Occipital lobe (tissue), 2 donors: ENCODE data around the gene OR10H4. TPM values are rescaled to one million over a fixed set of nuclear protein-coding genes. Genes with fewer than 3 reads are reported as not detected.
A peak's percentile ranks its signal among the peaks of the same experiment; 100 is the strongest.
"Not testable (repeated sequence)": the region's sequence is repeated elsewhere in the genome, so short reads cannot be mapped to it uniquely, and the experiment has no call there.

Experiments
- DNase-seq: peaks from one replicate; lab custom pipeline; 2025; lab: John Stamatoyannopoulos, UW
- total RNA-seq: library from RNA; depleted of rRNA; stranded (reverse); fragments of >200 nt; gene quantifications from one replicate; pipeline ENCODE4 v1.2.3, GENCODE V29; 2014

The OR10H4 gene, protein sequence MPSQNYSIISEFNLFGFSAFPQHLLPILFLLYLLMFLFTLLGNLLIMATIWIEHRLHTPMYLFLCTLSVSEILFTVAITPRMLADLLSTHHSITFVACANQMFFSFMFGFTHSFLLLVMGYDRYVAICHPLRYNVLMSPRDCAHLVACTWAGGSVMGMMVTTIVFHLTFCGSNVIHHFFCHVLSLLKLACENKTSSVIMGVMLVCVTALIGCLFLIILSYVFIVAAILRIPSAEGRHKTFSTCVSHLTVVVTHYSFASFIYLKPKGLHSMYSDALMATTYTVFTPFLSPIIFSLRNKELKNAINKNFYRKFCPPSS
- not detected for total RNA-seq

DNA sequence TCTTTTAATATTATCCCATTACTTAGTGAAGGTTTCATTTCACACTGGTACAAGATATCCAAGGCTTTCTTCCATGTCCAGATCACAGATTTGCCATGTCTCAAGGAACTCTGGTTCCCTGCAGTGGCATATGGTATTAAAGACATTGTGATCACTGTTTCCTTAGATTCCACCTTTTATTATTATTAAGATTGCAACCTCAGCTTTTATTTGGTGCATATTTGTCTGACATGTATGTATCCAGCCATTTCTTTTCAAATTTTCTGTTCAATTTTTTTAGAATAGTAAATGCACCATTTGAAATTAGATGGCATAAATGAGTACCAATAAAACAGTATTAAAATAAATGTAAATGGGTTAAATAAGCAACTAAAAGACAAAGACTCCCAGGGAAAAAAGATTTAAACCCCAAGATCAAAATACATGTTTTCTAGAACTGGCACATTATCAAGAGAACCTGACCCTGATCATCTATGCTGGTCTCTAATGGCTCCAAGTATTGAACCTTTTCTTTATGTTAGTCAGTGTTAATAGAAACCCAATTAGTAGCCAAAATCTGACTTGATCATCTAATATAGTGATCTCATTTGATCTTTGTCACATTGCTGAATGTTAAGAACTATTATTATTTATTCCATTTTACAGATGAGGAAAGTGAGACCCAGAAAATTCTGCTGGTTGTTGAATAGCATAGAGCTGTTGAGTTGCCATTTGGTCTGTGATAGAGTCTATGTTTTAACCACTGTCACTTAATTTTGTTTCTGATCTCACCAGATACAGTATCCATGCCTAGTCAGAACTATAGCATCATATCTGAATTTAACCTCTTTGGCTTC, at the start of gene OR10H4:
OR10H4 (plus strand) TSS at position 786 of the 836 bp plus-strand sequence; CDS start at position 786, 0 bp downstream.
- DNase-seq: no peak

DNA sequence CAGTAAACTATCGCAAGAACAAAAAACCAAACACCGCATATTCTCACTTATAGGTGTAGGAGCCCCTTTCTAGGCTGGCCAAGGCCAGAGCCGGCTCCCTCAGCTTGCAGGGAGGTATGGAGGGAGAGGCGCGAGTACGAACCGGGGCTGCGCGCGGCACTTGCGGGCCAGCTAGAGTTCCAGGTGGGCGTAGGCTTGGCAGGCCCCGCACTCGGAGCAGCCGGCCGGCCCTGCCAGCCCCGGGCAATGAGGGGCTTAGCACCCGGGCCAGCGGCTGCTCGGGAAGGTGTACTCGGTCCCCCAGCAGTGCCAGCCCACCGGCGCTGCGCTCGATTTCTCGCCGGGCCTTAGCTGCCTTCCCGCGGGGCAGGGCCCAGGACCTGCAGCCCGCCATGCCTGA, 49.2 kb upstream of the OR10H4 start:
- not testable (repeated sequence) for DNase-seq

DNA sequence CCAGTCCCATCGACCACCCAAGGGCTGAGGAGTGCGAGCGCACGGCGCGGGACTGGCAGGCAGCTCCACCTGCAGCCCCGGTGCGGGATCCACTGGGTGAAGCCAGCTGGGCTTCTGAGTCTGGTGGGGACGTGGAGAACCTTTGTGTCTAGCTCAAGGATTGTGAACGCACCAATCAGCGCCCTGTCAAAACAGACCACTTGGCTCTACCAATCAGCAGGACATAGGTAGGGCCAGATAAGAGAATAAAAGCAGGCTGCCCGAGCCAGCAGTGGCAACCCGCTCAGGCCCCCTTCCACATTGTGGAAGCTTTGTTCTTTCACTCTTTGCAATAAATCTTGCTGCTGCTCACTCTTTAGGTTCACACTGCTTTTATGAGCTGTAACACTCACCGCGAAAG, 48.8 kb upstream of the OR10H4 start:
- DNase-seq: not testable (repeated sequence)

DNA sequence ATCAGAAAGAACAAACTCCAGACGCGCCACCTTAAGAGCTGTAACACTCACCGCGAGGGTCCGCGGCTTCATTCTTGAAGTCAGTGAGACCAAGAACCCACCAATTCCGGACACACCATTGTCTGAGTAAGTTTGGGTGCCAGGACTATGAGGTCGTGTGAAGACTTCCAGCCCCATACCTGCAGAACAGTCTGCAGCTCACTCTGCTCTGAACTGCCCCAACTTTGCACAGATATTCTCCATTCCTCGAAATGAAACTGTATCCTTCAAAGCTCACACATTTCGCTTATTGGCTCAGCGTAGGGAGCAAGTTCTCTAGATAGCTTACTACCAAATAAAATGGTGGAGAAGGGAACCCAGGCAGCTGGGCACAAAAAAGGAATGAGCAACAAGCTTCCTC, 48.3 kb upstream of the OR10H4 start:
- no peak for DNase-seq

DNA sequence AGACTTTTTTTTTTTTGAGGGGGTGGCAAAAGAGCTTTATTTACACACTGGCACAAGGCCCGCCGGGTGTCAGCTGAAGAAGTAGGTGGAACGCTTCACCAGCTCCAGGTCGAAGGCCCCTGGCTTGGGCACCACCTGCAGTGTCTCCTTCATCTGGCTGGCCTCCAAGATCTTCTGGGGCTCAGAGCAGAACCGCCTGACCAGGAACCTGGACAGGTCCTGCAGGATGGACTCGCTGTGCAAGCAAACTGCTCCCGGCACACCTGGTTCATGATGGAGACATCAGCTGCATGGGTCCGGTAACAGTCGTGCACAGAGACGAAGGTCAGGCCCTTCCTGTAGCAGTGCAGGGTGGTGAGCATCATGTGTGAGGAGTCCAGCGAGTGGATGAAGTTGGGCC, 46.6 kb upstream of the OR10H4 start:
- DNase-seq: no peak

DNA sequence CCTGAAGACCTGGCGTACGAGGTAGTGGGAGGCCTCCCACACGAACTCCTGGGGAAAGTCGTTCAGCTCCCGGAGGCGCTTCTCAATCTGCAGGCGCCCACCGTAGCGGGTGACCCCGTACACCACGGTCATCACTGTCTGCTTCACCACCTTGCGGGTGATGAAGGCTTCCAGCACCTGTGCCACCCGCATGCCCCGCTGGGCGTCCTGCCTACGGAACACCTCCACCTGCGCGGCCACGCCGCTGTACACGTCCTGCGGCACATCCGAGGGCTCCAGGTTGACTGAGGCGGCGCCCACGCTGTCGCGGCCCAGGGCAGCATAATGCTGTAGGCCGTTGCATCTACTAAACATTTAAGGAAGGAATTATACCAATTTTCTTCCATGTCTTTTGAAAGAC, 45.9 kb upstream of the OR10H4 start:
- not testable (repeated sequence) for DNase-seq

DNA sequence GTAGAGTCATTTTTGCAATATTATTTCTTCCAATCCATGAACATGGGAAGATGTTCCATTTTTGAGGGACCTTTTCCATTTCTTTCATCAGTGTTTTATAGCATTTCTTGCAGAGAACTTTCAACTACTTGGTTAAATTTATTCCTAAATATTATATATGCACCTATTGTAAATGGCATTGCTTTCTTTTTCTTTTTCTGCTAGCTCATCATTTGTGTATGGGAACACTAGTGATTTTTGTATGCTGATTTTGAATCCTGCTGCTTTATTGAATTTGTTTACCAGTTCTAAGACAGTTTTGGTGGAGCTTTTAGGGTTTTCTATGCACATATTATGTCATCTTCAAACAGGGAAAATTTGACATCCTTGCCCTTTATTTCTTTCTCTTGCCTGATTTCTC, 43.8 kb upstream of the OR10H4 start:
- DNase-seq: no peak

DNA sequence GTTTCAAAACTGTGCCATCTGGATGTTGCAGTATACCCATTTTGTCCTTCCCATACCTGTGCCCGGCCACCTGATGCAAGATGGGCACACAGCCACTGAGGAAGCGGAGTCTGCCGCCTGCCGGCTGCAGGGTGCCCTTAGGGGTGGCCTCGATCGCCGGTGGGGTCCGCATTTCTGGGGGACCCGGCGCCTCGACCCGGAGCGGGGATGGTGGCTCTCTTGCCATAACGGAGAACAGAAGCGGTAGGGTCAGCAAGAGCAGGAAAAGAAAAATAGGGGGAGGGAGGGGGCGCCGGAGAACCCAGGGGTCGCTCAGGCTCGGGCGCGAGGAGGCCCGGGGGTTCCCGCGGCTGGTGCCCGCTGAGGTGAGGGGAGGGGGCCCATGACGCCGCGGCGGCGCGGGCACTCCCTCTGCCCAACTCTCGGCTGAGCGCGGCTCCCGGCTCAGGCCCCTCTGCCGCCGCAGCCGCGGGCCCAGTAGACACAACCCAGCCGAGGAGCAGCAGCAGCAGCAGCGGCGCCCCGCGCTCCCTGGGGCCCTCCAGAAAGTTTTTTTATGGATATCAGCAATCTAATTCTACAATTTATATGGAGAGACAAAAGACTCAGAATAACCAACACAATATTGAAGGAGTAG, 37.1 kb upstream of the OR10H4 start:
- DNase-seq: no peak

DNA sequence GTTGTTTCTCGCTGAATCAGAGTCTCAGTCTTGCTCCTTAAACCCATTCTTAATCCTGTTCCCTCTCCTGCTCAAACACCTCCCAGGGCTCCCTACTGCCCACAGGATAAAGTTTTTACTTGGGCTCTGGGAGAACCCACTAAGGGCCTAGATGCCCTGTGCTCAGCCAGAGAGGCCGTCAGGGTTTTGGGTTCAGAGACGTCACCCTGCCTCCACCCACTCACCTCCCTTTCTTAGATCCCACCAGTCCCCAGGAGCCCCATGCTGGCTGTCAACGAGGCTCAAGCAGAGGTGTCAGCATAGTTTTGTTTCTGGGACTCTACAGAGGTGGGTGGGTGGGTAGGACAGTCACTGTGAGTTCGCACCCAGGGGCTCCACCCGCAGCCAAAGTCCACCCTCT, 35.4 kb upstream of the OR10H4 start:
- DNase-seq: no peak

DNA sequence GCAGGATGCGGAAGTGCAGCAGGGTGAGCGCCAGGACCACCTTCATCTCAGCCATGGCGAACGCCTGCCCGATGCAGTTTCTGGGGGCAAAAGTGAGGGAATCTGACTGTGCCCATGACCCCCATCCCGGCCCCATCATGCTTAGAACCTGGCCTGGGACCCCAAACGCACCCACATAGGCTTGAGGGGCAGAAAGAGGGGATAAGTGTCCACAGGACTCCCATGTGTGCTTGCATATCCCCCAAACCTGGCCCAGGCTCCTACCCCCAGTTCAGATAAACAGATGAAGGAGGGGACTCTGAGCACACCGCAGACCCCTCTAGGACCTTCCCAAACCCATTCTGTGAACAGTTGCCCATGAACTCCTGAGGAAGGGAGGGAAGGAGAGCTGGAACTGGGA, 35.0 kb upstream of the OR10H4 start:
- no peak for DNase-seq

DNA sequence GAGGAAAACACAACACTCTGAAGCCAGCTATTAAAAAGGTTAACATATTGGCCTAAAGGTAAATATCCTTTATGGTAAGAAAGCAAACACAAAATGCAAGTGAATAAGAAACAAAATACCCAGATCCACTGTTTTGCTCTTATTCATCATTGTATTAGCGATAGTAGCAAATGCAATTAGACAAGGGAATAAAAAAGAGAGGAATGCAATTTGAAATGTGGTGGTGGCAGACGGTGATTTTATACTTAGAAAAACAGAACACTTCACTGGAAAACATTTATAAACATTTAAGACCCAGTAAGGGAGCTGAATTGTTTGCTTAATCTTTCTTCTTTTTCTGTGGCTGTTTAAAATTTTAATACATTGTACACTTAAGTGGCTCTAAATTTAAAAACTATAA, 33.7 kb upstream of the OR10H4 start:
- no peak for DNase-seq

DNA sequence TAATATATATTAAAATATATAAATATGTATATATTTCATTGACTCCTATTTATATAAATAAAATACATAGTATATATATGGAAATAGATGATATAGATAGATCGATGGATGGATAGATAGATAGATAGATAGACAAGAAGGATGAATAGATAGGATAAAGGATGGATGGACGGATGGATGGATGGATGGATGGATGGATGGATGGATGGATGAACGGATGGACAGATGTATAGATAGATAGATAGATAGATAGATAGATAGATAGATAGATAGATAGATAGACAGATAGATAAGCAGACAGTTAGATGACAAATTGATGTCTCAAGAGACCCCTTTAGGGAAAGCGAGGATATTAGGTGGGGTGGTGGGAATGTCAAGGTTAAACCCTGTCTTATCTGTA, 29.6 kb upstream of the OR10H4 start:
- DNase-seq: no peak

DNA sequence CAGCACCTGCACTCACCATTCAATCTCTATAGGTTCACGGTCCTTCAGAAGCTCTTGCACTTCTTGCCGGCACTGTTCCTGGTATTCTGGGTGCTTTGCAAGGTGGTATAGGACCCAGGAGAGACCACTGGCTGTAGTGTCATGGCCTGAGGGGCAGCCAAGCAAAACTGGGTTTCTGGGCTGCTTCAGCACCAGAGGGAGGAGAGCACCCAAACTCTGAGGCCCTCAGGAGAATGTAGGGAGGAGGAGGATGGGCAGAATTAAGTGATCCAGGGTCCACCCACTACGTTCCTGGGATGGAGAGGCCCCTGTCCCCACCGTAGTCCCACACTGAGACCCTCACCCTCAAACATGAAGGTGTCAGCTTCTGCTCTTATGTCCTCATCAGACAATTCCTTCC, 26.8 kb upstream of the OR10H4 start:
- no peak for DNase-seq

DNA sequence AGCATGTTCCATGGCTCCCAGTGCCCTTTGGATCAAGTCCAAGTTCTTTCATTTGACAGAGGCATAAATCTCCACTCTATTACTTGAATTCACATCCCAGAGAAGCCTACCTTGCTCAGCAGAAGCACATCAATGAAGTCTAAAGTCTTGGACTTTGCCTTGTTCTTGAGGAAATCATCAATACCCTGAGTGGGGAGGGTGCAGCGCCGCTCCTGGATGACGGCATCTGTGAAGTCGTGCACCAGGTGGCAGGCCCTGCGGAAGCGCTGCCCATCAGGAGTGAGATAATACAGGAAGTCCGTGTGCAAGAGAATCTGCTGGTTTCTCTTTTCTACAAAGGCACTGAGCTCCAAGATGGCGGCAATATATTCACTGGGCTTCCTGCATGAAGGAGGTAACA, 25.1 kb upstream of the OR10H4 start:
- no peak for DNase-seq

DNA sequence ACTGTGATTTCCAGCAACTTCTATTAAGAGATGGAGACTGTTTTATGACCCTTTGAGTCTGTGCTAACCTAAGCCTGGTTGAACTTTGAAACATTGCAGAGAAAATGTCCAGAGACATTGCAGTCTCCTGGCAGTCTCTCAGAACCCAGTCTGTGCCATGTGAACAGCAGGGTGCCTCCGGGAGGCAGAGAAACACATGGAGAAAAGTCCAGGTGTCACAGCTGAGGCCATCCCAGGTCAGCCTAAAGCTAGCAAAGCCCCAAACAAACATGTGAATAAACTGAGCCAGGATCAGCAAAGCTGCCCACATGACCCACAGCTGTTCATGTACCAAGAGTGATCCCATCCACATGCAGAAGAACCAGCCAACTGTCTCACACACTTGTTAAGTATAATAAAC, 22.3 kb upstream of the OR10H4 start:
- no peak for DNase-seq

DNA sequence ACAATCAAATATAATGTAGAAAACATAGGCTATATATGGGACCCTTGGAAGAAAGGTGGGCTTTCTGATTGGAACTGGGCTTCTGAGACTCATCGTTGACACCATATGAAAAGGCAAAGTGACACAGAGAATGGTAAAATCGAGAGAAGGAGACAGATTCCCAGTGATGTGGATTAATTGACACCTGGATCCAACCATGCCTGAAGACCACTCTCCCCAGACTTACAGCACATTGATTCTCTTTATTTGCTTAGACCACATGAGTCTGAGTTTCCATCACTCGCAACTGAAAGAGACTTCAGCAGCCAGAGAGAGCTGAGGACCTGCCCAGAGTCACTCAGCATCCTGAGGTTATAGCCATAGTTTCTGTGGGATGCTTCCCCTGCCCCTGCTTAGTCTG, 20.5 kb upstream of the OR10H4 start:
- DNase-seq: no peak

DNA sequence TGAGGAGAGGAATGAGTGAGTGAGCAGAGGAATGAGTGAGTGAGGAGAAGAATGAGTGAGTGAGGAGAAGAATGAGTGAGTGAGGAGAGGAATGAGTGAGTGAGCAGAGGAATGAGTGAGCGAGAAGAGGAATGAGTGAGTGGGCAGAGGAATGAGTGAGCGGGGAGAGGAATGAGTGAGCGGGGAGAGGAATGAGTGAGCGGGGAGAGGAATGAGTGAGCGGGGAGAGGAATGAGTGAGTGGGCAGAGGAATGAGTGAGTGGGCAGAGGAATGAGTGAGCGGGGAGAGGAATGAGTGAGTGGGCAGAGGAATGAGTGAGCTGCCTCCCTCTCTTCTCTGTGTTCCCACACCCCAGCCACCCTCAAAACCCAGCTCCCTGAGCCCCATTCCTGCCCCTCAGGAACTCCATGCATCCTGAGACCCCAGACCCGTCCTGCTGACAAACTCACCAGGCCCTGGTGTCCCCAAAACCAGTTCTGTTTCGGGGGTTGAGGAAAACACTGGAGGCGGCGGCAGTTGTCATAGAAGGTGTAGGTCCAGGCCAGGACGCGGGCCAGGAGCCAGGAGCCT, 15.0 kb upstream of the OR10H4 start:
- not testable (repeated sequence) for DNase-seq

DNA sequence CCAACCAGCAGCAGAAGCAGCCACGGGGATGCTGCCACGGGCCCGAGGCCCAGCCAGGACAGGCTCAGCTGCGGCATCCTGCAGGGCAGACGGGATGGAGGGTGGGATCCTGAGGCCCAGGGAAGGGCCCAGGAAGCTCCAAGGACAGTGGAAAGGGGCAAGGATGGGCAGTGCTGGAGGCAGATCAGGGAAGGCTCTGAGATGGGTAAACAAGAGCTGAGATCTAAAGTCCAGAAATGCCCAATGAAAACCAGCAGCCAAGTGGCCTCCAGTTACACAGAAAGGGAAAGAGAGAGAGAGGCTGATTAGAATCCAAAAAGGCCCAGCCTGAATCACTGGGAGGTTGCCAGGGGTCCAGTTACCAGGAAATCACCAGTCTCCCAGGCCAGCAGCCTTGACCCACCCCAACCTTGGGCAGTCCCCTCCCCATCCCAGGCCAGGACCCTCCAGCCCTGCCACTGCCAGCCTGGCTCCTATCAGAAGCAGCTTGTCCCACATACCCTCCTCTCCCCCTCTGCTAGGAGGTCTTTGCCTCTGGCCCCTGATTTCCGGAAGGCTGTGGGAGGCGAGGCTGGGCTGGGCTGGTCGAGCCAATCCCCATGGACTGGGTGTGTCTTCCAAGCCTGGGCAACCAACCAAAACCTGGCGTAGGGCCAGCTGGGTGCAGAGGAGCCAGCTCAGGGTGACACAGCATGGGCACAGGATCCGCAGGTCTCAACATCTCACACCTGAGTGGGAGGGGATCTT, 14.3 kb upstream of the OR10H4 start, which contains the start of gene CYP4F11:
CYP4F11 (minus strand) TSS at position 198 of the 747 bp plus-strand sequence; CDS start at position 77, 121 bp downstream.
- DNase-seq: peak; percentile 22

DNA sequence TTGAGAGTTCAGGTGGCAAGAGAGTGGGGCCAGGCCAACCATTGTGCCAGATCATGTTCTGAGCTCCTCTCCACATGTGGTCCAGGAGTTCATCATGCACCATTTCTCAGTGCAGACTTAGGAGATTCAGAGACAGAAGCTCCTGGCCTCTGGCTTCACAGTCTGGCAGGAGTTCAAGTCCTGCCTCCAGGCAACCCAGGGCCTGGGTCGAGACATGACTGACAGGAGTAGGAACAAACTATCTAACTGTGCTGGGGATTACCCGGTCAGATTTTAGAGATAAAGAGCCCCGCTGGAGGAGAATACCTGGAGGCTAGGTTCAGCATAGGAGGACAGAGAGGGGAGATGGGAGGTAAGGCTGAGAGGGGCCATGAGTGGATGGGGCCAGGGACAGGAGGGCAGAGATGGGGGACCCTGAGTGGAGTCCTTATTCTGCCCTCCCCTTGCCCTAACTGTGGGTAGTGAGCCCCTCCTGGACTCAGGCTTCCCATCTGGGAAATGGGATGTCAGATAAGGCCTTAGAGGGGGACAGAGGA, 13.6 kb upstream of the OR10H4 start:
- DNase-seq: no peak

DNA sequence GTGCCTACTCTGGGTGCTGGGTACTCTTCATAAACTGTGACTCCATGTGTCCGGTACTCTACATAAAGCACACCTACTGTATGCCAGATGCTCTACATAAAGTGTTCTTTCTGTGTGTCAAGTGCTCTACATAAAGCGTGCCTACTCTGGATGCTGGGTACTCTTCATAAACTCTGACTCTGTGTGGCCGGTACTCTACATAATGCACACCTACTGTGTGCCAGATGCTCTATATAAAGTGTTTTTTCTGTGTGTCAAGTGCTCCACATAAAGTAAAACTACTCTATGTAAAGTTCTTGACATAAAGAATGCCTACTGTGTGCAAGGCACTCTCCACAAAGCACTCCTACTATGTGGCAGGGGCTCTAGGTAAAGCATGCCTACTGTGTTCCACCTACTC, 12.6 kb upstream of the OR10H4 start:
- DNase-seq: no peak

DNA sequence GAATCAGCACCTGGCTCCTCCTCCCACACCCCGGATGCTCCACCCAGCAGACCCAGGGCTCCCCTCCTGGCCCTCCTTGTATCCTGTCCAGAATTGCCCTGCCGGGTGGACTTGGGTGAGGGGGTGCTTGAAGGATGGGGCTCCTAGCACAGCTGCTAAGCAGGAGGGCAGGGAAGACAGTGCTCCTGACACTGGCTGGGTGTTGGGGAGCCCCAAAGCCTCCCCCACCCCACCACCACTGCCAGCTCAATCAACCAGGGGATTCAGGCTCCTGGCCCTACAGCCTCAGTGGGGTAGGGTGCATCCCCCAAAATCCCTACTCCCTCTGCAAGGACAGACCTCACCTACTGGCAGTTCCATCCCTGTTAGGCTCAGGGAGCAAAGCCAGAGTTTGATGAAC, 11.9 kb upstream of the OR10H4 start:
- DNase-seq: no peak
